OCI-LY7 (cell line): ENCODE results near the gene GNAT2.

Experiments used
- CTCF ChIP-seq: fragments of 200-600 bp; sonication (generic); conservative IDR thresholded peaks from 2 replicates; pipeline ENCODE4 v1.5.1; 2014; ENCODE audit warnings: mild to moderate bottlenecking, antibody characterized with exemption, low read length, moderate library complexity, mixed read lengths
- EZH2phosphoT487 ChIP-seq: fragments of 200-600 bp; sonication (generic); IDR thresholded peaks from 2 replicates; pipeline ENCODE4 v1.6.1; 2018; ENCODE audit warnings: low read depth, borderline replicate concordance, mild to moderate bottlenecking, mixed run types, antibody characterized with exemption, low read length, moderate library complexity, mixed read lengths

GRCh38 chr1:109630081-109630897 lies 10.9 kb upstream of the GNAT2 start:
- TF ChIP-seq CTCF (0 out of 2 replicates have a peak, but pooled peaks have one; percentile 20), EZH2phosphoT487 (no peak)
